GM12892 (cell line): ENCODE results near the gene TTYH2.

Source experiments
- POLR2A ChIP-seq: IDR thresholded peaks from 2 replicates; pipeline ENCODE4 v1.6.1; 2011; ENCODE audit warnings: low read depth, low read length, control low read depth
- POLR2AphosphoS5 ChIP-seq: IDR thresholded peaks from 2 replicates; pipeline ENCODE4 v1.6.1; 2011; ENCODE audit warnings: low read depth, low read length, control low read depth

DNA sequence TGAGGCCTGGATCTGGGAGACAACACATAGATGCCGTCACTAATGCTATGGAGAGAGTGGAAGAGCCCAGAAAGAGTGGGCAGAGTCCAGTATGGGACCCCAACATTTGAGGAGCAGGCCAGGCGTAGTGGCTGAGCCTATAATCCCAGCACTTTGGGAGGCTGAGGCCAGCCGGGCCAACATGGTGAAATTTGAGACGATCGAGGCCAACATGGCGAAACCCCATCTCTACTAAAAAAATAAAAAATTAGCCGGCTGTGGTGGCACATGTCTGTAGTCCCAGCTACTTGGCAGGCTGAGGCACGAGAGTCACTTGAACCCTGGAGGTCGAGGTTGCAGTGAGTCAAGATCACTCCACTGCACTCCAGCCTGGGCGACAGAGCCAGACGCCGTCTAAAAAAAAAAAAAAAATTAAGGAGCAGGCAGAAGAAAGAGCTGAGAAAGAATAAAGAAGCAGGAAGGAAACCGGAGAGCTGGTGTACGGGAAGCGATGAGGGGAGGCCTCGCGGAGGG lies 54.7 kb downstream of the TTYH2 start:
- TF ChIP-seq POLR2A (no peak), POLR2AphosphoS5 (no peak)
